HepG2 (cell line): ENCODE data around the gene ABHD2. TPM values are rescaled to one million over a fixed set of nuclear protein-coding genes. Genes with fewer than 3 reads are reported as not detected.

Experiments
- FOXP1 ChIP-seq, 2 experiments: fragments of 450-650 bp in 1 of 2; IDR thresholded peaks; 2 replicates each; pipeline ENCODE4 v1.6.1; 2017 to 2018; ENCODE audit warnings: antibody characterized with exemption in 1 of 2
- MTA3 ChIP-seq: sonication (generic); formaldehyde crosslinking; IDR thresholded peaks from 2 replicates; pipeline ENCODE4 v1.4.0; 2020; ENCODE audit warnings: missing genetic modification reagents
- PAXIP1 ChIP-seq: sonication (generic); formaldehyde crosslinking; conservative IDR thresholded peaks from 2 replicates; pipeline ENCODE4 v1.4.0; 2020; ENCODE audit warnings: mild to moderate bottlenecking, missing genetic modification reagents, moderate library complexity
- PCBP2 ChIP-seq: fragments of 200-400 bp; formaldehyde crosslinking; optimal IDR thresholded peaks from 2 replicates; pipeline ENCODE3; 2018; ENCODE audit warnings: low read length, low read depth; ENCODE audit not compliant: poor library complexity, severe bottlenecking
- ZNF496 ChIP-seq: sonication (generic); formaldehyde crosslinking; IDR thresholded peaks from 2 replicates; pipeline ENCODE4 v1.8.1; 2023; ENCODE audit warnings: mild to moderate bottlenecking, moderate library complexity, missing genetic modification reagents; ENCODE audit not compliant: insufficient replicate concordance
- ZNF570 ChIP-seq: sonication (generic); formaldehyde crosslinking; IDR thresholded peaks from 2 replicates; pipeline ENCODE4 v1.4.0; 2020; ENCODE audit warnings: mild to moderate bottlenecking, missing genetic modification reagents, borderline replicate concordance
- polyA plus RNA-seq, 8 experiments: library from polyadenylated mRNA; depleted of rRNA in 3 of 8; stranded (reverse) in 7 of 8; unstranded in 1 of 8; fragments of >200 nt; fragmentation: Illumina TruSeq in 4 of 8; extraction: Trizol in 4 of 8; gene quantifications; 2 replicates each; pipeline versions ENCODE4 v1.2.1 to v1.2.3, GENCODE V29; 2011 to 2016; ENCODE audit warnings: low read depth in 4 of 8, missing spikeins in 1 of 8, mixed read lengths in 1 of 8; ENCODE audit not compliant: insufficient read depth in 1 of 8
- total RNA-seq, 5 experiments: library from RNA; depleted of rRNA; stranded (reverse); fragments of >200 nt; fragmentation: Illumina TruSeq; extraction: Trizol; gene quantifications; 2 replicates each; pipeline ENCODE4 v1.2.3, GENCODE V29; 2016; ENCODE audit warnings: low read depth in 1 of 5
- TF ChIP-seq, protein P1 (sequence below): sonication (generic); formaldehyde crosslinking; IDR thresholded peaks from 2 replicates; pipeline ENCODE4 v1.4.0; 2020; ENCODE audit warnings: mild to moderate bottlenecking, missing genetic modification reagents
- TF ChIP-seq, protein P2 (sequence below): IDR thresholded peaks from 2 replicates; pipeline ENCODE4 v1.6.1; 2012; ENCODE audit warnings: low read depth, low read length, improper control_type of control experiment
- TF ChIP-seq, protein P3 (sequence below): sonication (generic); formaldehyde crosslinking; IDR thresholded peaks from 2 replicates; pipeline ENCODE4 v1.5.1; 2020; ENCODE audit warnings: missing genetic modification reagents, mild to moderate bottlenecking, borderline replicate concordance

The ABHD2 gene
- total and polyA plus RNA-seq, 2 of the 13 experiments (the other 11 are each of a cell fraction or from before 2014, with no cell fraction given) = 14.8 to 22.4 TPM

DNA sequence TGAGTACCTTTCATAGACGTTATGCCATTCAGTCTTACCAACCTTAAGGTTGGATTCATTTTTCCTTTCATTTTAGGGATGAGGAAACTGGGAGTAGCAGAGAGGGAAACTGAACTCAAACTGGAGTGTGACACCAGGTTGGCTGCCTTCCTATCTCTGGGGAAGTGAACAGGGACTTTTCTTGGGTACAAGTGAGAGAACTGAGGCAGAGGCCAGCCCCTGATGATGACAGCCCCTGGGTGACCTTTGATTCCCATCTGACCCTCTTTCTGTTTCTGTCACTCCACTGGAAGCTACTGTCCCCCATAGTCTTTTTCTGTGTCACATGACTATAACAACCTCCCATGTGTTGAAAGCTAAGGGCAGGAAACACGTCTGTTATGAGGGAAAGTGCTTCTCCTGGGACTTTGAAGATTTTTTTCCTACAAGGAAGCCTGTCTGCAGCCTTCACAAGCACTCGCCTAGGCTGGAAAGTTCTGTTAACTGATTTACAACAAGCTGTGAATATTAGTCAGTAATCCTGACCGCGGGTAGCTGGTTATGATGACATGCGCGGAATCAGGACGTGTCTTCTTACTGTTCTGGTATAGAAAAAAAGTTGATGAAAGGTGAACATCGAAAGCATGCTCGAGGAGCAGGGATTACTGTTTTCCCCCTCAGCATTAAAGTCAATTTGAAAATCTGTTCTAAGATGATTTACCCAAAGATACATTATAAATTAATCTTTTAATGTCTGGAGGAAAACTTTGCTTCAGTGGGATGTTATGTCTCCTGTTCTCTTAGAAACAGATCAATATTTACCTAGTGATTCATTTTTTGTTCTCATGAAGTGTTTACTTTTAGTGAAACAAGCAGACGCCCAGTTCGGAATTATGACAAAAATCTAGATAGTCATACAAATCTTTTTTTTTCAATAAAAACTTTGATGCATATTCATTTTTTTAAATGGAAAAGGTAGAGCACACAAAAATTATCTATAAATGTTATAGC is 31.5 kb downstream of the ABHD2 start (continued):
- TF ChIP-seq ZNF496 (CRISPR knock-in tag) (no peak), ZNF570 (no peak), MTA3 (CRISPR knock-in tag) (no peak), FOXP1 (IDR thresholded peaks at IDR 0.05) (no peak), FOXP1 (CRISPR knock-in tag; IDR thresholded peaks at IDR 0.05) (peak; percentile 62), PAXIP1 (CRISPR knock-in tag) (0 out of 2 replicates have a peak, but pooled peaks have one; percentile 29), PCBP2 (no peak)
- TF ChIP-seq, protein P1, sequence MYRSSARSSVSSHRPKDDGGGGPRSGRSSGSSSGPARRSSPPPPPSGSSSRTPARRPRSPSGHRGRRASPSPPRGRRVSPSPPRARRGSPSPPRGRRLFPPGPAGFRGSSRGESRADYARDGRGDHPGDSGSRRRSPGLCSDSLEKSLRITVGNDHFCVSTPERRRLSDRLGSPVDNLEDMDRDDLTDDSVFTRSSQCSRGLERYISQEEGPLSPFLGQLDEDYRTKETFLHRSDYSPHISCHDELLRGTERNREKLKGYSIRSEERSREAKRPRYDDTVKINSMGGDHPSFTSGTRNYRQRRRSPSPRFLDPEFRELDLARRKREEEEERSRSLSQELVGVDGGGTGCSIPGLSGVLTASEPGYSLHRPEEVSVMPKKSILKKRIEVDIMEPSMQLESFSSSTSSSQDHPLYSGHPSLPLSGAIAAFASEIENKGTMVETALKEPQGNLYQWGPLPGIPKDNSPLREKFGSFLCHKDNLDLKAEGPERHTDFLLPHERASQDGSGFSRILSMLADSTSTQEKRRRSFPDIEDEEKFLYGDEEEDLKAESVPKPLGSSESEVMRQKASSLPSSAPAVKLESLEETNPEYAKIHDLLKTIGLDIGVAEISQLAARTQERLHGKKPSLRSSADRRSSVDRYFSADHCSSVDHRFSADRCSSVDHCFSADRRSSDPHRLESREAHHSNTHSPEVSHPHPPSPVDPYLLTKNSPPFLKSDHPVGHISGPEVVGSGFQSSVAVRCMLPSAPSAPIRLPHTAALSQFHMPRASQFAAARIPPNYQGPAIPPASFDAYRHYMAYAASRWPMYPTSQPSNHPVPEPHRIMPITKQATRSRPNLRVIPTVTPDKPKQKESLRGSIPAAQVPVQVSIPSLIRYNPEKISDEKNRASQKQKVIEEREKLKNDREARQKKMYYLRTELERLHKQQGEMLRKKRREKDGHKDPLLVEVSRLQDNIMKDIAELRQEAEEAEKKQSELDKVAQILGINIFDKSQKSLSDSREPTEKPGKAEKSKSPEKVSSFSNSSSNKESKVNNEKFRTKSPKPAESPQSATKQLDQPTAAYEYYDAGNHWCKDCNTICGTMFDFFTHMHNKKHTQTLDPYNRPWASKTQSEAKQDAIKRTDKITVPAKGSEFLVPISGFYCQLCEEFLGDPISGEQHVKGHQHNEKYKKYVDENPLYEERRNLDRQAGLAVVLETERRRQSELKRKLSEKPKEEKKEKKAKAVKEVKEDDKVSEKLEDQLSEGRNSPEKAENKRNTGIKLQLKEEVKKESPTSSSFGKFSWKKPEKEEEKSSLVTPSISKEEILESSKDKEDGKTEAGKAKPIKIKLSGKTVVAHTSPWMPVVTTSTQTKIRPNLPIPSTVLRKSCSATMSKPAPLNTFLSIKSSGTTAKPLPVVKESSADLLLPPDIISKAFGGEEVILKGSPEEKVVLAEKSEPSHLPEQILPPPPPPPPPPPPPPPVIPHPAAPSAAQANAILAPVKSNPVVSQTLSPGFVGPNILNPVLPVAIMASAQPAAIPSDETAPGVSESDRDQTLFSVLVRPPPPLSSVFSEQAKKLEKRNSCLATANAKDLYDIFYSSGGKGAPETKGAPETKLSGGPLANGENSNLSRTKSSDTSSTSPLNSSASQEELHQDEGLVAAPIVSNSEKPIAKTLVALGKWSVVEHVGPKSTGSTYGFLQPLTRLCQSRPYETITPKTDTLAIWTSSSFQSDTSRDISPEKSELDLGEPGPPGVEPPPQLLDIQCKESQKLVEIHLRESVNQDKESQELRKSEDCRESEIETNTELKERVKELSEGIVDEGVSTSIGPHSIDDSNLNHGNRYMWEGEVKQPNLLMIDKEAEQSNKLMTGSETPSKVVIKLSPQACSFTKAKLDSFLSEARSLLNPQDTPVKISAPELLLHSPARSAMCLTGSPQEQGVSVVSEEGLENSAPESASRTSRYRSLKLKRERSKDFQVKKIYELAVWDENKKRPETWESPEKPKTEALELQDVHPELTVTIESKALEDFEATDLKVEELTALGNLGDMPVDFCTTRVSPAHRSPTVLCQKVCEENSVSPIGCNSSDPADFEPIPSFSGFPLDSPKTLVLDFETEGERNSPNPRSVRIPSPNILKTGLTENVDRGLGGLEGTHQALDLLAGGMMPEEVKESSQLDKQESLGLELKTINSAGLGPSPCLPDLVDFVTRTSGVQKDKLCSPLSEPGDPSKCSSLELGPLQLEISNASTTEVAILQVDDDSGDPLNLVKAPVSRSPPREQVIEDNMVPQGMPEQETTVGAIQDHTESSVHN (CRISPR knock-in tag) = no peak
- TF ChIP-seq, protein P2, sequence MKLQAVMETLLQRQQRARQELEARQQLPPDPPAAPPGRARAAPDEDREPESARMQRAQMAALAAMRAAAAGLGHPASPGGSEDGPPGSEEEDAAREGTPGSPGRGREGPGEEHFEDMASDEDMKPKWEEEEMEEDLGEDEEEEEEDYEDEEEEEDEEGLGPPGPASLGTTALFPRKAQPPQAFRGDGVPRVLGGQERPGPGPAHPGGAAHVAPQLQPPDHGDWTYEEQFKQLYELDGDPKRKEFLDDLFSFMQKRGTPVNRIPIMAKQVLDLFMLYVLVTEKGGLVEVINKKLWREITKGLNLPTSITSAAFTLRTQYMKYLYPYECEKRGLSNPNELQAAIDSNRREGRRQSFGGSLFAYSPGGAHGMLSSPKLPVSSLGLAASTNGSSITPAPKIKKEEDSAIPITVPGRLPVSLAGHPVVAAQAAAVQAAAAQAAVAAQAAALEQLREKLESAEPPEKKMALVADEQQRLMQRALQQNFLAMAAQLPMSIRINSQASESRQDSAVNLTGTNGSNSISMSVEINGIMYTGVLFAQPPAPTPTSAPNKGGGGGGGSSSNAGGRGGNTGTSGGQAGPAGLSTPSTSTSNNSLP = peak; percentile 76; the same call in 1 of the 2 replicates
- TF ChIP-seq, protein P3, sequence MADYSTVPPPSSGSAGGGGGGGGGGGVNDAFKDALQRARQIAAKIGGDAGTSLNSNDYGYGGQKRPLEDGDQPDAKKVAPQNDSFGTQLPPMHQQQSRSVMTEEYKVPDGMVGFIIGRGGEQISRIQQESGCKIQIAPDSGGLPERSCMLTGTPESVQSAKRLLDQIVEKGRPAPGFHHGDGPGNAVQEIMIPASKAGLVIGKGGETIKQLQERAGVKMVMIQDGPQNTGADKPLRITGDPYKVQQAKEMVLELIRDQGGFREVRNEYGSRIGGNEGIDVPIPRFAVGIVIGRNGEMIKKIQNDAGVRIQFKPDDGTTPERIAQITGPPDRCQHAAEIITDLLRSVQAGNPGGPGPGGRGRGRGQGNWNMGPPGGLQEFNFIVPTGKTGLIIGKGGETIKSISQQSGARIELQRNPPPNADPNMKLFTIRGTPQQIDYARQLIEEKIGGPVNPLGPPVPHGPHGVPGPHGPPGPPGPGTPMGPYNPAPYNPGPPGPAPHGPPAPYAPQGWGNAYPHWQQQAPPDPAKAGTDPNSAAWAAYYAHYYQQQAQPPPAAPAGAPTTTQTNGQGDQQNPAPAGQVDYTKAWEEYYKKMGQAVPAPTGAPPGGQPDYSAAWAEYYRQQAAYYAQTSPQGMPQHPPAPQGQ (CRISPR knock-in tag) = no peak
